Hepatocyte (in vitro differentiated cells): ENCODE results near the gene CNNM2.

Experiments used
- EZH2 ChIP-seq: fragments of 200-600 bp; sonication (generic); IDR thresholded peaks from 2 replicates; pipeline ENCODE4 v1.6.1; 2016; ENCODE audit warnings: antibody characterized with exemption, mild to moderate bottlenecking, borderline replicate concordance
- TF ChIP-seq, protein P1 (sequence below): fragments of 200-600 bp; sonication (generic); IDR thresholded peaks from 2 replicates; pipeline ENCODE4 v1.5.1; 2016; ENCODE audit warnings: antibody characterized with exemption, mild to moderate bottlenecking; ENCODE audit not compliant: poor library complexity

DNA sequence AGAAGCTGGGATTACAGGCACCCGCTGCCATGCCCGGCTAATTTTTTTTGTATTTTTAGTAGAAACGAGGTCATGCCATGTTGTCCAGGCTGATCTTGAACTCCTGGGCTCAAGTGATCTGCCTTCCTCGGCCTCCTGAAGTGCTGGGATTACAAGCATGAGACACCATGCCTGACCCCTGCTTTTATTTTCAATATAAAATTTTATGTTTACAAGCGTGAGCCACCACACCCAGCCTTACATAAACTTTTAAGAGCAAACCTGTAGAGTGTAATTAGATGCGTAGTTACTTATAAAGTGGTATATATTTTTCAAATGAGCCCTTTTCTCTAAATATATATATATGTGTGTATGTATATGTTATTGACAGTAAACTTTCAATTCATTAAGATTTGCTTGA, 8.7 kb downstream of the CNNM2 start:
- TF ChIP-seq EZH2 = no peak
- TF ChIP-seq, protein P1, sequence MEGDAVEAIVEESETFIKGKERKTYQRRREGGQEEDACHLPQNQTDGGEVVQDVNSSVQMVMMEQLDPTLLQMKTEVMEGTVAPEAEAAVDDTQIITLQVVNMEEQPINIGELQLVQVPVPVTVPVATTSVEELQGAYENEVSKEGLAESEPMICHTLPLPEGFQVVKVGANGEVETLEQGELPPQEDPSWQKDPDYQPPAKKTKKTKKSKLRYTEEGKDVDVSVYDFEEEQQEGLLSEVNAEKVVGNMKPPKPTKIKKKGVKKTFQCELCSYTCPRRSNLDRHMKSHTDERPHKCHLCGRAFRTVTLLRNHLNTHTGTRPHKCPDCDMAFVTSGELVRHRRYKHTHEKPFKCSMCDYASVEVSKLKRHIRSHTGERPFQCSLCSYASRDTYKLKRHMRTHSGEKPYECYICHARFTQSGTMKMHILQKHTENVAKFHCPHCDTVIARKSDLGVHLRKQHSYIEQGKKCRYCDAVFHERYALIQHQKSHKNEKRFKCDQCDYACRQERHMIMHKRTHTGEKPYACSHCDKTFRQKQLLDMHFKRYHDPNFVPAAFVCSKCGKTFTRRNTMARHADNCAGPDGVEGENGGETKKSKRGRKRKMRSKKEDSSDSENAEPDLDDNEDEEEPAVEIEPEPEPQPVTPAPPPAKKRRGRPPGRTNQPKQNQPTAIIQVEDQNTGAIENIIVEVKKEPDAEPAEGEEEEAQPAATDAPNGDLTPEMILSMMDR = no peak
